HG02623 (cell line): ENCODE measurements around the gene SIAE.
A peak's percentile ranks its signal among the peaks of the same experiment; 100 is the strongest.

Experiments used
- ATAC-seq: cut with Tn5 transposase; IDR thresholded peaks from one replicate; pipeline ENCODE4 v1.9.1; 2021; ENCODE audit warnings: moderate library complexity; ENCODE audit not compliant: unreplicated experiment

The SIAE gene, protein sequence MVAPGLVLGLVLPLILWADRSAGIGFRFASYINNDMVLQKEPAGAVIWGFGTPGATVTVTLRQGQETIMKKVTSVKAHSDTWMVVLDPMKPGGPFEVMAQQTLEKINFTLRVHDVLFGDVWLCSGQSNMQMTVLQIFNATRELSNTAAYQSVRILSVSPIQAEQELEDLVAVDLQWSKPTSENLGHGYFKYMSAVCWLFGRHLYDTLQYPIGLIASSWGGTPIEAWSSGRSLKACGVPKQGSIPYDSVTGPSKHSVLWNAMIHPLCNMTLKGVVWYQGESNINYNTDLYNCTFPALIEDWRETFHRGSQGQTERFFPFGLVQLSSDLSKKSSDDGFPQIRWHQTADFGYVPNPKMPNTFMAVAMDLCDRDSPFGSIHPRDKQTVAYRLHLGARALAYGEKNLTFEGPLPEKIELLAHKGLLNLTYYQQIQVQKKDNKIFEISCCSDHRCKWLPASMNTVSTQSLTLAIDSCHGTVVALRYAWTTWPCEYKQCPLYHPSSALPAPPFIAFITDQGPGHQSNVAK

DNA sequence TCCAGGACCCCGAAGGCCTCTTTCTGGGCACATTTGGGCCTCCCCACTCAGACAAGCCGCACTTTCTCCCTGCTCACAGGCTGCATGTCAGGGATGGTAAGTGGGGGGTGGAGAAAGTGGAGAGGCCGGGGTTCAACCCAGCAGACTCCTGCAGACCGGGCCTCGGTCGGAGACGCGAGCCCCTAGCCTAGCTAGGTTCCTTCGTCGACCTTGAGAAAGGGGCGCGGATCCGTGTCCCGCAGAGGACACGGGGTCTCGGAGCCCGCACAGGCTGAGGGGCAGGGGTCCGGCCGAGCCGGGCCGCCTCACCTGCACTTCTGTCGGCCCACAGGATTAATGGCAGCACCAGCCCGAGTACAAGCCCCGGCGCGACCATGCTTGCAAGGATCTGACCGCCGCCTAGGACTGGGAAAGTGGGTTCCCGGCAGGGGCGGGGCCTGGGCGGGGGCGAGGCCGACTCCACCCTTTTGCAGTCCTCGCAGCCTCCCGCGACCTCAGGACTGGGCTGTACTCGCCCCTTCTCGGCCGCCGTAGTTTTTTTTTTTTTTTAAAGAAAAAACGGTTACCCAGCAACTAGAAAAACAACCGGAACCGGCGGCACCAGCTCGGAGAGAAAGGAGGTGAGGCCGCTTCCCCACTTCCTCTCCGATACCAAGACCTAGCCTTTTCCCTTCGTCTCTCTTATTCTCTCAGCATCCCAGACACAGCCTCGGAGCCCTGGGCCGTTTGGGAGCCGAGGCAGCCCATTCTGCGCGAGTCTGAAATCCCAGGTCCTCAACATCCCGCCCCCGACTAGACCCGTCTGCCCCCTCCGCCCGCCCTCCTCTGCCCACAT is at the start of gene SIAE, which contains the start of gene SPA17:
SIAE (minus strand) TSS at position 407 of the 835 bp plus-strand sequence; CDS start at position 376, 31 bp downstream.
SPA17 (plus strand) TSS at position 572 of the 835 bp plus-strand sequence. CDS start 1,361 bp downstream, outside the sequence.
- ATAC-seq = peak; percentile 84

DNA sequence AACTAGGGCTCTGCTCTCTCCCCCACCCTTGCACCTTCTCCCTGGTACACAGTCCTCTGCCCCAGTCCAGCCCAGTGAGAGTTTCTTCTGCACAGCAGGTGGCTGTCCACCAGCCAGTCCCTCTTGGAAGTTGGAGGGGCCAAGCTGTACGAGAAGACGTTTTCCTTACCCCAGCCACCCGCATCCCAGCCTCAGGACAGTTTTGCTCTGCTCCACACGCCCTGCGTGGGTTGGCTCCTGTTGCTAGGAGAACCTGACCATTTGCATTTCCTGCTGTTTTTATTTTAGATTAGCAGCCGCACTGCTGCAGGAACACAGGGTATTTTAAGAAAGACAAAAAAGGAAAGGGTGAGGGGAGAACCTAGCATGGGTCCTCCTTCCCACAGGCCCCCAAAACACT is 48.6 kb upstream of the SIAE start:
- no peak for ATAC-seq

DNA sequence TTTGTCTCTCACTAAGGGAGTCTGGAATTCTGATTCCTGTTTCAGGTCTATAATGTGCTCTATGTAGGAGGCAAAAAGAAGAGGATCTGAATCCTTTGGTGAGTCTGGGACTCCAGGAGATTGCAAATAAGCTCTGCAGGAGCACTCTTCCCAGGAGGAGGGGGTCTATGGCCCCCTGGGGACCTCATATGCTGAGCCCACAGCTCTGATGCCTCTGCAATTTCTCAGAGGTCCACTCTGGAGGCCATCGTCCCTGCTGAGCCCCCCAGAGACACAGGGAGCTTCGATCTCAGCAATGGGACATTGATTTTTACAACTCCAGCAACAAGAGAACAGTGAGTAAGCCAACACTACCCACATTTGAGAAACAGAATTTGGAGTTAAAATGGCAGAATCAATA is 46.0 kb upstream of the SIAE start:
- no peak for ATAC-seq

DNA sequence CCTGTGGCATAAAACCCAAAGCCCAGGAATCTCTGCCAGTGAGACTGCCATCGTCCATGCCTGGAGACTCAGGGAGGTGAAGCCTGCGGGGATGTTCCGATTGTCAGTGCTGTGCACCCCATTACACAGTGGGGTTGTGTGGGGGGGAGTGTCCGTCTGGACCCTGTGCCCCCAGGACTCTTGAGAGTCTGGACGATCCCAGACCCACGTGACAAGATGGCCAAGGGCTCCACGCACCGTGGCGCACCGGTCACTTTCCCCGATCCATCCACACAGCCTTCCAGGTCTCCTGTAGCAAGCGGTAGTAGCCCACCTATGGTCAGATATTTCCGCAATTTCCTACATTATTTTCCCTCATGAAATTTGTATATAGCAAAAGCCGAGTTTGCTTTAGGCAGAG is 45.3 kb upstream of the SIAE start:
- ATAC-seq = no peak

DNA sequence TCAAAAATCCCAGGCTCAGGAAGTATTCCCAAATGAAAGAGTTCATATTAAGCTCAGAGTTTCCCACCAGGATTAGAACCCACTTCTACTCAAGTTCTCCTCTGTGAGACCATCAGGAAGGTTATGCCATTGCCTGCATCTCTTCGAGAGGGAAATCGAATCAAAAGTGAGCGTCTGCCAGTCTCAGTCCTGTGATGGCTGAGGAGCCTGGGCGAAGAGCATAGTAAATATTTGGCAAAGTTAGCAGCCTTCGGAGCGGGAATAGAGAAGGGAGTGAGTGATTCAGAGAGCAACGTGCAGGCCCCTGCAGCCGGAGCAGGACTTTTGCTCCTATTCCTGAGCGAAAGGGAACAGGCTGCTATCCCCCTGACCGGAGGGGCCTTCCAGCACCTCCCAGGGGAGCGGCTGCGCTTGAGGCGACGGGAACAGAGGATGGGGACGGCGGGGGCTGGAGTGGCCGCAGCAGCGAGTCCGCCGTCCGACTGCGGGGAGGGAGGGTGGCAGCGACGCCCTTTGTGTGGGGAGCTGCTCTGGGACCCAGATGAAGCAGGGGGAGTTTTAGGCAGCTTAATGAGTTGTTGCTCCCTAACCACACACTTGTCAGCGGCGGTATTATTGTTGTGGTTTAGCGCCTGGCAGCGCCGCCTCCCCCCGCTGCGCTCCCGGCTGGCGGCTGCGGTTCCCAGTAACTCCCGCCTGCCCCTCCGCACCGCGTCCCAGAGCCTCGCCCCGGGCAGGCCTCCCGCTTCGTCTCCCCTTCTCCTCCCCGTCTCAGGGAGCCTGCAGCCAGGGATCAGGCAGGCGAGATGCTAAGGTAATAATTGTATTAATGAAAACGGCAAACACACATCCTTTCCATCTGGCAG is 44.5 kb upstream of the SIAE start:
- ATAC-seq = no peak

DNA sequence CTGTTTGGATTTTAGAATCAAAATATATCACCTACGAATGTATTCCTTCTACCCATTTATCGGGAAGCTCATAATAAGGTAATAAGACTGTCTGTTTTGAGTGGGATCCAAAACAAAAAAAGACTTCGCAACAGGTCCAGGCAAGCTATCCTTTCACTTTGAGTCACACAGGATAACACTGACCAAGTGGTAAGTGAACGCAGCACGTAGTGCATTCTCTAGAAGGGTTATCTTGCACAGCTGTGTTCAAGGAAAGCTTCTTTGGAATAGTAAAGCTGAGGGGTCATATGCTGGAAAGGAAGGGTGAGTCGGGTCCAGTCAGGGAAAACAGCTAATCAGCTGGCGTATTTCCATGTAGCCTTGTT is 43.9 kb upstream of the SIAE start:
- no peak for ATAC-seq

DNA sequence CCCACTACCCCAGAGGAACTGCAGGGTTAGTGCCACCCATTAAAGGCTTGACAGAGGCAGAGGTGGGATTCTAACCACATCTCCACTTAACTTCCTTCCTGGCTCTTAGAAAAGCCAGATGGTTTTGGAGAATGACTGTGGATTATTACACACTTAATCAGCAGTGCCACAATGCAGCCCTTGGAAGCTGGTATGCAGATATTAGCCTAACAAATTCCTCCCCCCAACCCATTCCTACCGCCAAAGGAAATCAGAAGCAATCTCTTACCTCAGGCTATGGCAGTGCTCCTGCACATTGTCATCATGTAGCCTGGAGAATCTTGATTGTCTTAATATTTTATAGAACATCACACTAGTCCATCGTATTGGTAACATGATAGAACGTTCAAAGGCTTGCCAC is 43.1 kb upstream of the SIAE start:
- no peak for ATAC-seq

DNA sequence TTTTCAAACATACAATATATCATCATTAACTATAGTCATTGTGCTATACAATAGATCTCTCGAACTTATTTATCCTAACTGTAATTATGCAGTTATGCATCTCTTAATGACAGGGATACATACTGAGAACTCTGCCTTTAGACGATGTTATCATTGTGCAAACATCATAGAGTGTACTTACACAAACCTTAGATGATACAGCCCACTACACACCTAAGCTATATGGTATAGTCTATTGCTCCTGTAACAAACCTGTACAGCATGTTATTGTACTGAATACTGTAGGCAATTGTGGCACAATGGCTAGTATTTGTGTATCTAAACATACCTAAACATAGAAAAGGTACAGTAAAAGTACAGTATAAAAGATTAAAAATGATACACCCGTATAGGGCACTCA is 38.9 kb upstream of the SIAE start:
- no peak for ATAC-seq

DNA sequence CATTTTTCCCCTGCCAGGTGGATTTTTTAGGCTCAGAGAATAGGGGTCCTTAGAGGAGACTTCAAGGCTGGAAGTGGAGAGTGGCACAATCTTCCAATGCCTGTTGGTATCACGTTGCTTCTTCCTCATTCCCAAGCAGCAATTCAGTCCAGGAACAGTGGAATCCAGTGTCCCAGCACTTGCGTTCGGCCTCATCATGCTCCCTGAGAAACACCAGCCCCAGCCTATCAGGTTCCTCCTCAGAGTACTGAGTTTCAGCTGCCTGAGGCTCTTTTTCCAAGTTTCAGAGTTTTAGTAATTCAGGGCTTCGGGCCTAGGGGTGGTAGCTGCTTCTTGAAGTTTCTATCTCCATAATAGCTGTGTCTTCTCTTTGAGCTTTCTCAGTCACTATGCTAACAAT is 34.3 kb upstream of the SIAE start:
- ATAC-seq = no peak

DNA sequence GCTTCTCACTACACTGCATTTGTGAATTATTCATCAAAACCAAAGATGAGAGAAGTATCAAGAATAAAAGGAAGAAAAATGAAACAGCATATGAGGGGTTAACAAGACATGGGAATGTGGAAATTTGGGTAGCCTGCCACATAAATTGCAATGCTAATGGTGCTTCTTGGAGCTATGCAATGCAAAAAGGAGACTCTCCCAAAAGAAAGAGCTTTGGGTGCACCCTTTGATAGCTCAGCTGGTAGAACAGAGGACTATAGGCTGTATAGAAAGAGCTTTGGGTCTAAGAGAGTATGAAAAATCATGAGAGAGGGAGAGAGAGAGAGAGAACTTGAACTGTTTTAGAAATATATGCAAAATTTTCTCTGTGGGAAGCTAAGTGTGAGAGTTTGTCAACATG is 26.5 kb upstream of the SIAE start:
- ATAC-seq = no peak

DNA sequence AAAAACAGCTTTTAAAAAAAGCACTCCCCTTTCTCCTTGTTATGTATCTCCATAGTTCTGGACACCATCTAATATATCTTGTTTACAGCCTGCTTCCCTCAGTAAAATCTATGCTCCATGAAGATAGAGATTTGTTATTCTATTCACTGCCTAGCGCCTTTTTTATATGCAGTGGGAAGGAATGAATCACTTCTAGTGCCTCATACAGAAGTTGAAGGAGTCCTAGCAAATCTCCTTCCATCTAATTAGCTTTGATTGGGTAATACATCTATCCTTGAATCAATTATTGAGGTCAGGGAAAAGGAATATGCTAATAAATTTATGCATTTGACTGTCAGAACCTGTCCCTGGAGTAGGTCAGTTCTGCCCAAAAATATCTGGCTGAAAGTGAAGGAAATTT is 26.0 kb upstream of the SIAE start:
- no peak for ATAC-seq

DNA sequence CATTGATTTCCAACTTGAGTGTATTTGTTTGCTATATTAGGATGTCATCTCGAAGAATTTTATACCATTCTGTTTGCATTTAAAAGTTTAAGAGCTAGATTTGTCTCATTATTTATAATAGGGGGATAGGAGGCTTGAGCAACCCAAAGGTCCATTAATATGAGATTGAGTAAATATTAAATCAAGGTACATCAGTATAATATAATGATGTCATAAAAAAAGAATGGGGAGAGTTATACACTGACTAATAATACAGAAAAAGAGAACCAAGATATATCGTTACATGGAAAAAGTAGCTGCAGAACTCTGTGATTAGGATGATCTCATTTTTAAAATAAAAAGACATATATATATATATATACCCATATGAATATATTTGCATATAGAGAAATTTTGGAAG is 19.6 kb upstream of the SIAE start:
- no peak for ATAC-seq

DNA sequence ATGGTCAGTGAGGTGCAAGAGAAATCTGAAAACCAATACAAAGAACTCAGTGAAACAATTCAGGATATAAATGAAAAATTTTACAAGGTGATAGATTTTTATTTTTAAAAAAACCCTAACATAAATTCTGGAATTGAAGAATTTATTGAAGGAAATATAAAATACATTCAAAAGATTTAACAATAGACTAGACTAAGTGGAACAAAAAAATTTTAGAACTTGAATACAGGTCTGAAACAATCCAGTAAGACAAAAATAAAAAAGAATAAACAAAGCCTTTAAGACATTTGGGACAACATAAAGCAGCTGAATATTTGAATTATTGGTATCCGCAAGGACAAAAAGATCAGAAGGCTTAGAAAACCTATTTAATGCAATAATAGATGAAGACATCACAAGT is 8.9 kb upstream of the SIAE start:
- ATAC-seq = no peak

DNA sequence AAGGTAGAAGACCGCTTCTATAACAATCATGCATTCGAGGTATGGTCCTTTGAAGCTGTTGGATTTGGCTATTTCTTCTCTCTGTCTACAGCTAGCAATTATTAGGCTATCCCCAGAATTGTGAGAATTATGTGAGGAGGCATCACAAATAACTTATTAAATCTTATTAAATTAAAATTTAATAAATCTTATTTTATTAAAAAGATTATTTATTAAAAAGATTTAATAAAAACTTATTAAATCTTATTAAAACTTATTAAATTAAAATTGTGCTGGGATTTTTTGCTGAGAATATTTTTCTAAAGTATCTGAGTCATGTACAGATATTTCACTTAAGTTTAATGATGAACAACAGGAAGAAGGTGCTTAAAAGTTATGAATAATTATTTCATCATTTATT is 7.9 kb upstream of the SIAE start:
- no peak for ATAC-seq

DNA sequence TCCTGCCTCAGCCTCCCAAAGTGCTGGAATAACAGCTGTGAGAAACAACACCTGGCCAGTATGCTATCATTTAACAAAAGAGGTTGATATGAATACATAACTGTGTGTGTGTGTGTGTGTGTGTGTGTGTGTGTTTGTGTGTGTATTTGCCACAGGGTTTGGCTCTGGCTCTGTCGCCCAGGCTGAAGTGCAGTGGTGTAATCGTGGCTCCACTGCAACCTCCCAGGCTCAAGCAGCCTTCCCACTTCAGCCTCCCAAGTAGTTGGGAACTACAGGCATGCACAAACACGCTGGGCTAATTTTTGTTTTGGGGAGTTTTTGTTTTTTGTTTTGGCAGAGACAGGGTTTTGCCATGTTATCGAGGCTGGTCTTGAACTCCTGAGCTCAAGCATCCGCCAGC is 4.9 kb upstream of the SIAE start:
- no peak for ATAC-seq

DNA sequence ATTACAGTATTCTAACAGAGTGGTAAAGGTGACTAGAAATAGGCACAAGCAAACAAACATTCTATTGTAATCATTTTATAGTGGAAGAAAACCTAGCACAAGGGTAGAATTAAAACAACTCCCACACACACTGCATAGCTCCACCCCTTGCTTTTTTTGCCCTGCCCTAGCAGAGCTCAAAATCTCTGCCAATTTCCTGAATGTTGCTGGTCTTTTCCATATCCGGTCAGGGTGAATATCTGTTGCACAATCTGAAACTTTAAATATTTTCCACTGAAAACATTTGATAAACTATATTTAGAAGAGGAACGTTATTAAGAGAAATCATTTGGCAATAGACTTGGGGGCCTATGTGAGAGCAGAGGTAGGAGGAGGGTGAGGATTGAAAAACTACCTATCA is 2.8 kb upstream of the SIAE start:
- ATAC-seq = no peak

DNA sequence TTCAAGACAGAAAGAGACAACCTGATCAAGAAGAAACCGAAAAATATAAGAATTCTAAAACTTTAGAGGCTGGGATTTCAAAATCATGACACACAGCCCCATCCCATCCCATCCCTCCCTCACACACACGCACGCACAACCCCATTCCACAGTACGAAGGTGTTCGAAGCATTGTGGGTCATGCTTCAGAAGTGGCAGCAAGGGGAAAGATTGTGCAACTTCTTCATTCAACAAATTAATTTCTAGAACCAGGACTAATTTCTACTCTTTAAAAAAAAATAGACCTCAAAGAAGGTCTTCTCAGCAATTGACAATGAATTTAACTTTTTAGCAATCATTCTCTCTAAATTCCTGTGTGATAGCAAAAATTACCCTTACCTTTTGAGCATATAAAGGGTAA is 1.0 kb upstream of the SIAE start:
- ATAC-seq = no peak

DNA sequence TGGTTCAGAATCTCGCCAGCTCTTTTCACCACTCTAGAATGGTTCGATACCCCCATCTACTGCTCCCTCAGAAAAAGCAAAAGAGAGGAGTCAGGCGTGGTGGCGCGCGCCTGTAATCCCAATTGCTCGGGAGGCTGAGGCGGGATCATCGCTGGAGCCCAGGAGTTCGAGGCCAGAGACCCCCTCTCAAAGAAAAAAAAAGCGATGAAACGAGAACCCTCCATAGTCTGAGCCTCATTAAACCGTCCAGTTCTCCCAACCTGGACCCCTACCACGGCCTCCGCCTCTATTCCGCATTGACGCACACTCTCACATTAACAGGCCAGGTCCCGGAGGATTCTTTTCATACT is 604 bp upstream of the SIAE start:
- ATAC-seq = no peak

DNA sequence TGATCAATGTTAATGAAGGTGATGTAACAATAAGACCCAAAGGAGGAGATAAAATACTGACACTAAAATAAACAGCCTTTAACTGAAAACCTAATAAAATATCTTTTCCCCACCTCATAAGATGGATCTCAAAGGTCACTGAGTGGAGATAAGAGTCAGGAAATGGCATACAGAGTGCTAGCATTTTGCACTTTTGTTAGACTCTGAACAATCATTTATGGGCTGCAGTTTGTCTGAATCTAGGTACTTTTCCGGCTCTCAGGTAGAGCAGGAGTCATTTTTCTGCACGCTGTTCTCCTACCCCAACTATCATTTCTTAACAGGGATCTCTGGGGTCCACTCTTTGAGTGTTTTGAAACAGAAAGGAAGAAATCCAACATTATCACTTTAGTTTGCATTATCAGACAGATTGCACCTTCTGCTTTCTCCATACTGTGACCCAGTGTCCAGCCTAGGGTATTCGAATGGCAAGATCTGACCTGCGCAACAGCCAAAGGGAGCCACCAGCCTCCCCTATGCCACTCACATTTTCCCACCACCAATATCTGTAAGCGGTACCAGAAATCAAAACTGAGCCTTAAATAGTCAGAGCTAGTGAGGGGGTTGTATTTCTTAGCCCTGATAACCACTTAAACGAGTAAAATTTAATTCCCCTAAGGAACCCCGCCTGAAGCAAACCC is 863 bp downstream of the SIAE start:
- no peak for ATAC-seq

DNA sequence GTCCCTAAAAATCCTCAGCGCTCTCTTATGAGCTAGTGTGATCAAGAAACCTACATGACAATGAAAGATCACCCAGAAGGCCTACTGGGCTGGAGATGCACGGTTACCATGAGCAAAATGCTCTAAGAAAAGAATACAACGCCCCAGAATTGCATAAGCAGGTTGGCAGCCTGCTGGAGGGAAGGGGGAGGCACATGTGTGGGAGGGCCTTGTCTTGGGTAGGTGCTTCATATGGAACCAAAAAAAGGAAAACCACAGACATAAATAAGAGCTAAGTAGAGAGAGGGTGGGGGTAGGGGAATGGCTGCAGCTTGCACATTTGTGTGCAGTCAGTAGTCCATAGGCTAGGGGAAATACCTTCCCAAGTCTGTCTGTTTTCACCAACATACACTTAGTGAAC is 2.8 kb downstream of the SIAE start:
- no peak for ATAC-seq

DNA sequence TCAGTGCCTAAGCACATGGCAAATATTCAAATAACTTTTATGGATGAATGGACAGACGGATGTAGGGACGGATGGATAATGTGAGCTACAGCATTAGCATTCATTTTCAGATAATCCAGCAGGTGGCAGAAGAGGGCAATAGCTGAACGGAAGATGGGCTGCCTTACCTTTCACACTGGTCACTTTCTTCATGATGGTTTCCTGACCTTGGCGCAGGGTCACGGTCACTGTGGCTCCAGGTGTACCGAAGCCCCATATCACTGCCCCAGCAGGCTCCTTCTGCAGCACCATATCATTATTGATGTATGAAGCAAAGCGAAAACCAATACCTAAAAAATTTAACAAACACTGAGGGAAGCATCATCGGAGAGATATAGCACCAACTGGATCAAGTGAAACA is 4.3 kb downstream of the SIAE start:
- ATAC-seq = no peak
